HL-60 (cell line): Measurements from ENCODE around the gene ZNF385A.

Source experiments
- DNase-seq, 2 experiments: peaks; one replicate each; pipeline ENCODE4 v3.0.0-alpha.2; 2010 to 2020; ENCODE audit warnings: low read depth in 1 of 2, low spot score in 1 of 2
- H3K27ac ChIP-seq: fragments of 250-450 bp; sonication (Bioruptor Pico); replicated peaks from 2 replicates; pipeline ENCODE4 v1.5.1; 2020; ENCODE audit warnings: mild to moderate bottlenecking, moderate library complexity
- H3K27me3 ChIP-seq: fragments of 250-450 bp; sonication (Bioruptor Pico); 2 replicates; pipeline ENCODE4 v1.5.1; 2021; ENCODE audit warnings: mild to moderate bottlenecking, moderate library complexity; ENCODE audit not compliant: insufficient read depth, poor library complexity, severe bottlenecking
- H3K4me3 ChIP-seq: replicated peaks from 2 replicates; pipeline ENCODE4 v1.5.1; 2011; ENCODE audit warnings: mild to moderate bottlenecking, control low read depth, low read length; ENCODE audit not compliant: insufficient read depth
- GABPA ChIP-seq: IDR thresholded peaks from 2 replicates; pipeline ENCODE4 v1.6.1; 2012; ENCODE audit warnings: low read depth
- POLR2AphosphoS5 ChIP-seq: IDR thresholded peaks from 2 replicates; pipeline ENCODE4 v1.6.1; 2012; ENCODE audit warnings: low read depth
- SPI1 ChIP-seq: IDR thresholded peaks from 2 replicates; pipeline ENCODE4 v1.6.1; 2012; ENCODE audit warnings: low read depth, mild to moderate bottlenecking, borderline replicate concordance
- TF ChIP-seq, protein P1 (sequence below): IDR thresholded peaks from one replicate; pipeline ENCODE4 v1.5.1; 2011; ENCODE audit warnings: low read length, control low read depth, inconsistent platforms; ENCODE audit not compliant: insufficient read depth
- TF ChIP-seq, protein P2 (sequence below): IDR thresholded peaks from 2 replicates; pipeline ENCODE4 v1.6.1; 2012; ENCODE audit warnings: low read depth; ENCODE audit not compliant: insufficient replicate concordance

Gene ZNF385A

DNA sequence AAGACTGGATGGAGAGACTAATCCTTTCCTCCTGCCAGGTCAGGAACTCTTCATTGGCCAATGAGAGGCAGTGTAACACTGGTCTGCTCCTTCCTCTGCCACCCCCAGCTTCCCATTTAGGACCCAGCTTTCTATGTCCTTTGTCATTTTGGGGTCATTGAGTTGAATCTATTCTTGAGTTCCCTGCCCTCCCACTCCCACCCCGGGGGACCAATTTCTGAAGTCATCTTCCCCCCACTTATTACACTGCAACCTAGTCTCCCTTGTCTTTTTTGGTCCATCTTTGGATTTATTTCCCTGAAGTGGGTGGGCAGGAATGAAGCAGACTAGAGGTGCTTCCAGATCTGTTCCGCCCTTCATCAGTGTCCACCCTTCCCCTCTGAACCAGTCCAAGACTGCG is 42.2 kb upstream of the ZNF385A start:
- TF ChIP-seq, protein P1, sequence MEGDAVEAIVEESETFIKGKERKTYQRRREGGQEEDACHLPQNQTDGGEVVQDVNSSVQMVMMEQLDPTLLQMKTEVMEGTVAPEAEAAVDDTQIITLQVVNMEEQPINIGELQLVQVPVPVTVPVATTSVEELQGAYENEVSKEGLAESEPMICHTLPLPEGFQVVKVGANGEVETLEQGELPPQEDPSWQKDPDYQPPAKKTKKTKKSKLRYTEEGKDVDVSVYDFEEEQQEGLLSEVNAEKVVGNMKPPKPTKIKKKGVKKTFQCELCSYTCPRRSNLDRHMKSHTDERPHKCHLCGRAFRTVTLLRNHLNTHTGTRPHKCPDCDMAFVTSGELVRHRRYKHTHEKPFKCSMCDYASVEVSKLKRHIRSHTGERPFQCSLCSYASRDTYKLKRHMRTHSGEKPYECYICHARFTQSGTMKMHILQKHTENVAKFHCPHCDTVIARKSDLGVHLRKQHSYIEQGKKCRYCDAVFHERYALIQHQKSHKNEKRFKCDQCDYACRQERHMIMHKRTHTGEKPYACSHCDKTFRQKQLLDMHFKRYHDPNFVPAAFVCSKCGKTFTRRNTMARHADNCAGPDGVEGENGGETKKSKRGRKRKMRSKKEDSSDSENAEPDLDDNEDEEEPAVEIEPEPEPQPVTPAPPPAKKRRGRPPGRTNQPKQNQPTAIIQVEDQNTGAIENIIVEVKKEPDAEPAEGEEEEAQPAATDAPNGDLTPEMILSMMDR: no peak
- TF ChIP-seq POLR2AphosphoS5: no peak
- no peak for TF ChIP-seq SPI1
- TF ChIP-seq GABPA: no peak
- TF ChIP-seq, protein P2, sequence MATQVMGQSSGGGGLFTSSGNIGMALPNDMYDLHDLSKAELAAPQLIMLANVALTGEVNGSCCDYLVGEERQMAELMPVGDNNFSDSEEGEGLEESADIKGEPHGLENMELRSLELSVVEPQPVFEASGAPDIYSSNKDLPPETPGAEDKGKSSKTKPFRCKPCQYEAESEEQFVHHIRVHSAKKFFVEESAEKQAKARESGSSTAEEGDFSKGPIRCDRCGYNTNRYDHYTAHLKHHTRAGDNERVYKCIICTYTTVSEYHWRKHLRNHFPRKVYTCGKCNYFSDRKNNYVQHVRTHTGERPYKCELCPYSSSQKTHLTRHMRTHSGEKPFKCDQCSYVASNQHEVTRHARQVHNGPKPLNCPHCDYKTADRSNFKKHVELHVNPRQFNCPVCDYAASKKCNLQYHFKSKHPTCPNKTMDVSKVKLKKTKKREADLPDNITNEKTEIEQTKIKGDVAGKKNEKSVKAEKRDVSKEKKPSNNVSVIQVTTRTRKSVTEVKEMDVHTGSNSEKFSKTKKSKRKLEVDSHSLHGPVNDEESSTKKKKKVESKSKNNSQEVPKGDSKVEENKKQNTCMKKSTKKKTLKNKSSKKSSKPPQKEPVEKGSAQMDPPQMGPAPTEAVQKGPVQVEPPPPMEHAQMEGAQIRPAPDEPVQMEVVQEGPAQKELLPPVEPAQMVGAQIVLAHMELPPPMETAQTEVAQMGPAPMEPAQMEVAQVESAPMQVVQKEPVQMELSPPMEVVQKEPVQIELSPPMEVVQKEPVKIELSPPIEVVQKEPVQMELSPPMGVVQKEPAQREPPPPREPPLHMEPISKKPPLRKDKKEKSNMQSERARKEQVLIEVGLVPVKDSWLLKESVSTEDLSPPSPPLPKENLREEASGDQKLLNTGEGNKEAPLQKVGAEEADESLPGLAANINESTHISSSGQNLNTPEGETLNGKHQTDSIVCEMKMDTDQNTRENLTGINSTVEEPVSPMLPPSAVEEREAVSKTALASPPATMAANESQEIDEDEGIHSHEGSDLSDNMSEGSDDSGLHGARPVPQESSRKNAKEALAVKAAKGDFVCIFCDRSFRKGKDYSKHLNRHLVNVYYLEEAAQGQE: no peak
- Histone ChIP-seq H3K27me3 (no peaks in the 10 kb centered on the region), H3K4me3 (no peak overlapping the region), H3K27ac (no peak overlapping the region)
- DNase-seq: no peak

DNA sequence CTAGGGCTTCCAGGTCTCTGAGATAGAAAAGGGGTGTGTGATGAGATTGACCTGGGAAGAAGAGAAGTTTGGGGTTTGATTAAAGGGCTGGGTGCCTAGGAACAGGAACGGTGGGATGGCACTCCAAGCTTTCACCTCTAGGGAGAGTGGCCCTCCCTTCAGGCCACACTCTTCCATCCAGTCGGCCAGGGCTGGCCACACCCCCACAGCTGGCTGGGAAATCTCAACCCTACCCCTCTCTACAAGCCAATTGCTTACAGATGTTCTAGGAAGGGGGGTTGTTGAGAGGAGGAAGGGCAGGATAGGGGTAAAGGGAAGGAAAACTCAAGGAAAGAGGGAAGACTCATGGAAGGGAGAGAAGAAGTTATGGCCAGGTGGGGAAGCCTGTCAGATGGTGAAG is 41.2 kb upstream of the ZNF385A start:
- no peak for DNase-seq
- TF ChIP-seq SPI1 (no peak), POLR2AphosphoS5 (no peak), GABPA (no peak)
- TF ChIP-seq, protein P2: no peak
- TF ChIP-seq, protein P1: no peak
- Histone ChIP-seq H3K27ac (no peak overlapping the region), H3K27me3 (no peaks in the 10 kb centered on the region), H3K4me3 (no peak overlapping the region)

DNA sequence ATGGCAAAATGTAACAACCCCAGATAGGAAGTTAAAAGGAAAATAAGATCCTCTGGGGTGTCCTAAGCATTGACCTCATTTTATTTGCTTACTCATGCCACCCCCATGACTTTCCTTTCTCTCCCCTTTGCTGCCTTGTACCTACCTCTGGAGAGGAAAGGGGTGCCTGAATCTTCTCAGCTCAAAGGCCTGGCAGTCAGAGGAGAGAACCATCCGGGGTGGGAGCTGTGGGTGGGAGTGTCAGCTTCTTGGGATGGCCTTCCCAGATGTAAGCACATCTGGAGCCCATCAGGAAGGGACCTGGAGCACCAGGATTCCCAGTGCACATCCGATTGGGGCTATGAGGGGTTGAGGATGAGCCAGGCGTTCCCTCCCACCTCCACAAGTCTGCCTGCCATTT is 39.7 kb upstream of the ZNF385A start:
- TF ChIP-seq SPI1 (no peak), GABPA (no peak), POLR2AphosphoS5 (no peak)
- TF ChIP-seq, protein P2: no peak
- TF ChIP-seq, protein P1: no peak
- no peak for DNase-seq
- Histone ChIP-seq H3K27me3 (no peaks in the 10 kb centered on the region), H3K27ac (no peak overlapping the region), H3K4me3 (no peak overlapping the region)
